Endothelial cell of umbilical vein (primary cell): Measurements from ENCODE around the gene LIPG. TPM values are rescaled to one million over a fixed set of nuclear protein-coding genes. Genes with fewer than 3 reads are reported as not detected.

Source experiments
- BruUV-seq: library from RNA; stranded (reverse); fragments of 400-500 nt; replicated peaks from 2 replicates; lab custom pipeline; 2021; lab: Mats Ljungman, UMichigan
- CTCF ChIA-PET: fragments of 300-600, 350-600 bp; sonication (Branson Sonifier 250); formaldehyde crosslinking; loops from one replicate; lab custom pipeline; 2021; ENCODE audit warnings: antibody characterized with exemption, inconsistent platforms; lab: Charles Lee
- POLR2A ChIA-PET: fragments of 300-600, 350-600 bp; sonication (Branson Sonifier 250); formaldehyde crosslinking; loops from one replicate; lab custom pipeline; 2021; ENCODE audit warnings: antibody characterized with exemption, inconsistent platforms; lab: Charles Lee
- DNase-seq: peaks from one replicate; pipeline ENCODE4 v3.0.0-alpha.2; 2011; ENCODE audit warnings: low read depth, low spot score
- FAIRE-seq: peaks from 2 replicates; lab custom pipeline; 2011; peaks lifted over from hg19 to GRCh38; lab: Jason Lieb, UNC
- H2AFZ ChIP-seq: 2 replicates; pipeline ENCODE4 v1.6.0; 2012; ENCODE audit warnings: low read depth, low read length, control low read depth, inconsistent platforms
- H3K27ac ChIP-seq: 2 replicates; pipeline ENCODE4 v1.5.1; 2011; ENCODE audit warnings: low read depth, mild to moderate bottlenecking, control low read depth, low read length, moderate library complexity; ENCODE audit not compliant: insufficient read depth
- H3K27me3 ChIP-seq, 2 experiments: 2 replicates each; pipeline versions ENCODE4 v1.6.0 to v1.6.1; 2011; ENCODE audit warnings: low read length in 2 of 2, mixed read lengths in 1 of 2; ENCODE audit not compliant: control insufficient read depth in 2 of 2, insufficient read depth in 2 of 2
- H3K36me3 ChIP-seq, 2 experiments: 2 replicates in 1 of 2; 3 replicates in 1 of 2; pipeline ENCODE4 v1.5.1; 2011; ENCODE audit warnings: low read length in 2 of 2, mild to moderate bottlenecking in 1 of 2, moderate library complexity in 1 of 2; ENCODE audit not compliant: control insufficient read depth in 2 of 2, insufficient read depth in 2 of 2; ENCODE audit errors: extremely low read depth in 1 of 2
- H3K4me1 ChIP-seq: 3 replicates; pipeline ENCODE4 v1.5.1; 2011; ENCODE audit warnings: mild to moderate bottlenecking, low read length; ENCODE audit not compliant: control insufficient read depth, insufficient read depth; ENCODE audit errors: extremely low read depth
- H3K4me2 ChIP-seq: 2 replicates; pipeline ENCODE4 v1.6.1; 2011; ENCODE audit warnings: low read length, control low read depth, mixed read lengths; ENCODE audit not compliant: insufficient read depth
- H3K4me3 ChIP-seq, 3 experiments: fragments of 200-600 bp in 1 of 3; sonication (generic), shearing (Covaris generic) in 1 of 3; replicated peaks in 1 of 3; 2 replicates each; pipeline ENCODE4 v1.5.1; 2011 to 2016; ENCODE audit warnings: control low read depth in 3 of 3, low read length in 3 of 3, mild to moderate bottlenecking in 2 of 3, inconsistent platforms in 1 of 3, low read depth in 1 of 3, moderate library complexity in 1 of 3; ENCODE audit not compliant: insufficient read depth in 1 of 3
- H3K79me2 ChIP-seq: 2 replicates; pipeline ENCODE4 v1.6.0; 2012; ENCODE audit warnings: low read length, inconsistent platforms; ENCODE audit not compliant: control insufficient read depth, insufficient read depth
- H3K9ac ChIP-seq: replicated peaks from 2 replicates; pipeline ENCODE3; 2011; ENCODE audit warnings: low read length, control low read depth; ENCODE audit not compliant: insufficient read depth; ENCODE audit errors: extremely low read depth
- H3K9me1 ChIP-seq: replicated peaks from 3 replicates; pipeline ENCODE4 v1.6.0; 2011; ENCODE audit warnings: mild to moderate bottlenecking, low read length; ENCODE audit not compliant: control insufficient read depth, insufficient read depth; ENCODE audit errors: extremely low read depth
- H3K9me3 ChIP-seq: replicated peaks from 2 replicates; pipeline ENCODE4 v1.5.1; 2012; ENCODE audit warnings: low read length, inconsistent platforms; ENCODE audit not compliant: control insufficient read depth, insufficient read depth
- H4K20me1 ChIP-seq: replicated peaks from 2 replicates; pipeline ENCODE3; 2011; ENCODE audit warnings: mild to moderate bottlenecking, low read length; ENCODE audit not compliant: control insufficient read depth, insufficient read depth; ENCODE audit errors: extremely low read depth
- CTCF ChIP-seq, 2 donors: IDR thresholded peaks; 1 replicate in 1 of 2; 2 replicates in 1 of 2; pipeline ENCODE4 v1.5.1; 2011; ENCODE audit warnings: low read length in 2 of 2, mild to moderate bottlenecking in 2 of 2, moderate library complexity in 2 of 2, control low read depth in 1 of 2, inconsistent platforms in 1 of 2, low read depth in 1 of 2; ENCODE audit not compliant: insufficient read depth in 1 of 2; ENCODE audit errors: extremely low read depth in 1 of 2
- EZH2 ChIP-seq: IDR thresholded peaks from 2 replicates; pipeline ENCODE4 v1.6.1; 2012; ENCODE audit warnings: borderline replicate concordance, low read depth, mild to moderate bottlenecking, moderate library complexity, low read length, inconsistent platforms; ENCODE audit not compliant: severe bottlenecking
- FOS ChIP-seq: IDR thresholded peaks from 2 replicates; pipeline ENCODE4 v1.6.1; 2011; ENCODE audit warnings: mild to moderate bottlenecking, low read length, moderate library complexity, borderline replicate concordance; ENCODE audit not compliant: insufficient read depth
- GATA2 ChIP-seq: IDR thresholded peaks from 2 replicates; pipeline ENCODE4 v1.7.0; 2011; ENCODE audit warnings: low read depth, mild to moderate bottlenecking, moderate library complexity, mixed read lengths, low read length; ENCODE audit not compliant: insufficient read length, insufficient read depth
- JUN ChIP-seq: IDR thresholded peaks from 2 replicates; pipeline ENCODE4 v1.6.1; 2011; ENCODE audit warnings: borderline replicate concordance, low read depth; ENCODE audit not compliant: insufficient read length, insufficient read depth
- MAX ChIP-seq: IDR thresholded peaks from 2 replicates; pipeline ENCODE4 v1.6.1; 2011; ENCODE audit not compliant: insufficient read depth, insufficient read length
- MYC ChIP-seq: IDR thresholded peaks from one replicate; pipeline ENCODE4 v1.6.1; 2011; ENCODE audit warnings: mild to moderate bottlenecking, low read depth, low read length
- POLR2A ChIP-seq: IDR thresholded peaks from 2 replicates; pipeline ENCODE4 v1.6.1; 2012; ENCODE audit warnings: low read depth, mild to moderate bottlenecking, control low read depth, low read length
- POLR2AphosphoS5 ChIP-seq: IDR thresholded peaks from 2 replicates; pipeline ENCODE4 v1.6.1; 2012; ENCODE audit warnings: low read depth, mild to moderate bottlenecking, control low read depth, low read length, moderate library complexity; ENCODE audit not compliant: insufficient read depth
- dilution Hi-C: fragments of 300-500 bp; cut with MboI; formaldehyde crosslinking; loops from one replicate; pipeline ENCODE4 v1.15.0; 2019; ENCODE audit warnings: low sequenced_read_pairs; ENCODE audit not compliant: extremely low pct_ligation_motif_present
- intact Hi-C: fragments of 100-400 bp; cut with micrococcal nuclease; formaldehyde crosslinking; loops from one replicate; pipeline ENCODE4 v1.10.0; 2022
- polyA plus RNA-seq, 4 experiments: library from polyadenylated mRNA; depleted of rRNA in 3 of 4; stranded (reverse) in 3 of 4; unstranded in 1 of 4; fragments of >200 nt; gene quantifications; 2 replicates each; pipeline versions ENCODE4 v1.2.1 to v1.2.3, GENCODE V29; 2011 to 2012; ENCODE audit warnings: missing spikeins in 1 of 4
- total RNA-seq: library from RNA; stranded (reverse); gene quantifications from 2 replicates; pipeline ENCODE4 v1.2.3, GENCODE V29; 2021

Gene LIPG
- total and polyA plus RNA-seq, 2 donors (not counting 3 experiments of a cell fraction or from before 2014, with no cell fraction given): 80.6 to 86.3 TPM

GRCh38 chr18:49640741-49641140, 78.9 kb downstream of the LIPG start:
- ChIA-PET POLR2A (no interaction called here), CTCF (interaction anchor here (1.2 to 1.4 kb wide), 2 partner anchors 12 to 218 kb away, joined by 3 to 5 read pairs; no protein-coding TSS in a partner anchor)
- DNase-seq: no peak
- H3K4me2 ChIP-seq: no peak overlapping the region
- dilution Hi-C loops (no loop called here), intact Hi-C loops (no loop called here)
- no peak overlapping the region for H3K27ac ChIP-seq
- no peak overlapping the region for H3K4me3 ChIP-seq
- H3K9me3 ChIP-seq: no peaks in the 10 kb centered on the region
- TF ChIP-seq EZH2 (no peak), GATA2 (no peak), CTCF (IDR thresholded peaks at IDR 0.05; ENCODE audit: extremely low read depth in 1 of 2, insufficient read depth in 1 of 2, low read depth in 1 of 2, low read length in 2 of 2) (no peak), POLR2AphosphoS5 (no peak), MYC (no peak), JUN (no peak), MAX (no peak), POLR2A (no peak), FOS (no peak)
- H3K79me2 ChIP-seq: no peaks in the 10 kb centered on the region
- no peak overlapping the region for H2AFZ ChIP-seq
- no peaks in the 10 kb centered on the region for H3K36me3 ChIP-seq
- no peaks in the 10 kb centered on the region for H4K20me1 ChIP-seq
- BruUV-seq: no TSS peak
- H3K9me1 ChIP-seq: no peaks in the 10 kb centered on the region
- H3K9ac ChIP-seq: no peak overlapping the region
- no peaks in the 10 kb centered on the region for H3K27me3 ChIP-seq
- no peaks in the 10 kb centered on the region for H3K4me1 ChIP-seq
- FAIRE-seq: no peak
